HL-60 (cell line): ENCODE measurements around the gene RASSF8.

Source experiments
- CTCF ChIP-seq: IDR thresholded peaks from one replicate; pipeline ENCODE4 v1.5.1; 2011; ENCODE audit warnings: low read length, control low read depth, inconsistent platforms; ENCODE audit not compliant: insufficient read depth
- GABPA ChIP-seq: IDR thresholded peaks from 2 replicates; pipeline ENCODE4 v1.6.1; 2012; ENCODE audit warnings: low read depth
- TF ChIP-seq, protein P1 (sequence below): IDR thresholded peaks from 2 replicates; pipeline ENCODE4 v1.6.1; 2012; ENCODE audit warnings: low read depth; ENCODE audit not compliant: insufficient replicate concordance

DNA sequence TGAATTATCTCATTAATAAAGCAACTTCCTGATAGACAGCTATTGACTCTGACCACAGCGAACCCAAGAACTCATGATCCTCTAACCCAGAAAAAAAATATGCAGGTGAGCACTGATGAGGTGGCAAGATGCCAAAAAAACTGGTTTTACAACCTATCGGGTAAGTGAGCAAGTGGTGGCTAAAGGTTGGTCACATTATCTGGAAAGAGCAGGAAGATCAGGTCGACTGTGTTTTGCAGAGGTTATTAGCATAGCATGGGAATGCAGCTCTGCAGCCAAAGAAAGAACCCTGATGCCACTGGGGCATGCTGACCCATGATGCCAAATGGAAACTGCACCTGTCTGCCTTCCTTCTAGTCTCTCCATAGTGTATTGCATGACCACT is 142.9 kb downstream of the RASSF8 start:
- TF ChIP-seq CTCF (no peak), GABPA (no peak)
- TF ChIP-seq, protein P1, sequence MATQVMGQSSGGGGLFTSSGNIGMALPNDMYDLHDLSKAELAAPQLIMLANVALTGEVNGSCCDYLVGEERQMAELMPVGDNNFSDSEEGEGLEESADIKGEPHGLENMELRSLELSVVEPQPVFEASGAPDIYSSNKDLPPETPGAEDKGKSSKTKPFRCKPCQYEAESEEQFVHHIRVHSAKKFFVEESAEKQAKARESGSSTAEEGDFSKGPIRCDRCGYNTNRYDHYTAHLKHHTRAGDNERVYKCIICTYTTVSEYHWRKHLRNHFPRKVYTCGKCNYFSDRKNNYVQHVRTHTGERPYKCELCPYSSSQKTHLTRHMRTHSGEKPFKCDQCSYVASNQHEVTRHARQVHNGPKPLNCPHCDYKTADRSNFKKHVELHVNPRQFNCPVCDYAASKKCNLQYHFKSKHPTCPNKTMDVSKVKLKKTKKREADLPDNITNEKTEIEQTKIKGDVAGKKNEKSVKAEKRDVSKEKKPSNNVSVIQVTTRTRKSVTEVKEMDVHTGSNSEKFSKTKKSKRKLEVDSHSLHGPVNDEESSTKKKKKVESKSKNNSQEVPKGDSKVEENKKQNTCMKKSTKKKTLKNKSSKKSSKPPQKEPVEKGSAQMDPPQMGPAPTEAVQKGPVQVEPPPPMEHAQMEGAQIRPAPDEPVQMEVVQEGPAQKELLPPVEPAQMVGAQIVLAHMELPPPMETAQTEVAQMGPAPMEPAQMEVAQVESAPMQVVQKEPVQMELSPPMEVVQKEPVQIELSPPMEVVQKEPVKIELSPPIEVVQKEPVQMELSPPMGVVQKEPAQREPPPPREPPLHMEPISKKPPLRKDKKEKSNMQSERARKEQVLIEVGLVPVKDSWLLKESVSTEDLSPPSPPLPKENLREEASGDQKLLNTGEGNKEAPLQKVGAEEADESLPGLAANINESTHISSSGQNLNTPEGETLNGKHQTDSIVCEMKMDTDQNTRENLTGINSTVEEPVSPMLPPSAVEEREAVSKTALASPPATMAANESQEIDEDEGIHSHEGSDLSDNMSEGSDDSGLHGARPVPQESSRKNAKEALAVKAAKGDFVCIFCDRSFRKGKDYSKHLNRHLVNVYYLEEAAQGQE, result no peak
